Ishikawa (cell line): ENCODE results near the gene ENOPH1.

Experiments used
- CEBPB ChIP-seq: IDR thresholded peaks from 2 replicates; pipeline ENCODE4 v1.6.1; 2012
- RAD21 ChIP-seq: IDR thresholded peaks from 2 replicates; pipeline ENCODE4 v1.6.1; 2012; ENCODE audit warnings: low read depth
- TAF1 ChIP-seq: IDR thresholded peaks from 2 replicates; pipeline ENCODE4 v1.6.1; 2012; ENCODE audit warnings: low read depth, mild to moderate bottlenecking
- TCF12 ChIP-seq: IDR thresholded peaks from 2 replicates; pipeline ENCODE4 v1.6.1; 2012; ENCODE audit warnings: low read depth
- TEAD4 ChIP-seq: IDR thresholded peaks from 2 replicates; pipeline ENCODE4 v1.6.1; 2012
- USF1 ChIP-seq: IDR thresholded peaks from 2 replicates; pipeline ENCODE4 v1.6.1; 2012
- YY1 ChIP-seq: IDR thresholded peaks from 2 replicates; pipeline ENCODE4 v1.6.1; 2012; ENCODE audit warnings: low read depth
- TF ChIP-seq, protein P1 (sequence below): IDR thresholded peaks from 2 replicates; pipeline ENCODE4 v1.6.1; 2012; ENCODE audit warnings: low read depth, mild to moderate bottlenecking

DNA sequence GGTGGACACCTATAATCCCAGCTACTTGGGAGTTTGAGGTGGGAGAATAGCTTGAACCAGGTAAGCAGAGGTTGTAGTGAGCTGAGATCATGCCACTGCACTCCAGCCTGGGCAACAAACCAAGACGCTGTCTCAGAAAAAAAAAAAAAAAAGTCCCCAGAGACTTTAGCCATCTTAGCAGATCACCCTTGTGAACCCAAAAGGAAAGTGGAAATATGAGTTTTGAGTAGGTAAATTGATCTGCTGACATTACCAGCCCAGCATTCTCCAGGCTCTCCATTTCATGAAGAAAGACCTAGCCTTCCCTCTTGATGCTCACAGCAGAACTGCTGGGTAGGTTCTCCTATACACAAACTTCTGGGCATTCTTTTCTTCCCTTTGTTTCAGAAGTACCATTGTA, 32.1 kb upstream of the ENOPH1 start:
- no peak for TF ChIP-seq YY1
- TF ChIP-seq RAD21: no peak
- TF ChIP-seq TCF12: no peak
- TF ChIP-seq, protein P1, sequence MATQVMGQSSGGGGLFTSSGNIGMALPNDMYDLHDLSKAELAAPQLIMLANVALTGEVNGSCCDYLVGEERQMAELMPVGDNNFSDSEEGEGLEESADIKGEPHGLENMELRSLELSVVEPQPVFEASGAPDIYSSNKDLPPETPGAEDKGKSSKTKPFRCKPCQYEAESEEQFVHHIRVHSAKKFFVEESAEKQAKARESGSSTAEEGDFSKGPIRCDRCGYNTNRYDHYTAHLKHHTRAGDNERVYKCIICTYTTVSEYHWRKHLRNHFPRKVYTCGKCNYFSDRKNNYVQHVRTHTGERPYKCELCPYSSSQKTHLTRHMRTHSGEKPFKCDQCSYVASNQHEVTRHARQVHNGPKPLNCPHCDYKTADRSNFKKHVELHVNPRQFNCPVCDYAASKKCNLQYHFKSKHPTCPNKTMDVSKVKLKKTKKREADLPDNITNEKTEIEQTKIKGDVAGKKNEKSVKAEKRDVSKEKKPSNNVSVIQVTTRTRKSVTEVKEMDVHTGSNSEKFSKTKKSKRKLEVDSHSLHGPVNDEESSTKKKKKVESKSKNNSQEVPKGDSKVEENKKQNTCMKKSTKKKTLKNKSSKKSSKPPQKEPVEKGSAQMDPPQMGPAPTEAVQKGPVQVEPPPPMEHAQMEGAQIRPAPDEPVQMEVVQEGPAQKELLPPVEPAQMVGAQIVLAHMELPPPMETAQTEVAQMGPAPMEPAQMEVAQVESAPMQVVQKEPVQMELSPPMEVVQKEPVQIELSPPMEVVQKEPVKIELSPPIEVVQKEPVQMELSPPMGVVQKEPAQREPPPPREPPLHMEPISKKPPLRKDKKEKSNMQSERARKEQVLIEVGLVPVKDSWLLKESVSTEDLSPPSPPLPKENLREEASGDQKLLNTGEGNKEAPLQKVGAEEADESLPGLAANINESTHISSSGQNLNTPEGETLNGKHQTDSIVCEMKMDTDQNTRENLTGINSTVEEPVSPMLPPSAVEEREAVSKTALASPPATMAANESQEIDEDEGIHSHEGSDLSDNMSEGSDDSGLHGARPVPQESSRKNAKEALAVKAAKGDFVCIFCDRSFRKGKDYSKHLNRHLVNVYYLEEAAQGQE: no peak
- no peak for TF ChIP-seq CEBPB
- TF ChIP-seq TEAD4: no peak
- no peak for TF ChIP-seq USF1
- no peak for TF ChIP-seq TAF1
